B cell (primary cell): Measurements from ENCODE around the gene GRAMD2B. TPM values are rescaled to one million over a fixed set of nuclear protein-coding genes. Genes with fewer than 3 reads are reported as not detected.

ENCODE experiments used
- ATAC-seq: fragments of 200-7000 bp; cut with Tn5 transposase; one replicate; pipeline ENCODE4 v1.10.0; 2021; ENCODE audit warnings: low read depth, mild to moderate bottlenecking, moderate number of reproducible peaks, moderate library complexity
- CTCF ChIA-PET: fragments of 350-600 bp; sonication (Branson Sonifier 250); formaldehyde crosslinking; loops from one replicate; lab custom pipeline; 2021; ENCODE audit warnings: antibody characterized with exemption, inconsistent platforms; lab: Charles Lee
- POLR2A ChIA-PET: fragments of 350-600 bp; sonication (Branson Sonifier 250); formaldehyde crosslinking; loops from one replicate; lab custom pipeline; 2021; ENCODE audit warnings: antibody characterized with exemption; lab: Charles Lee
- DNase-seq: peaks from one replicate; pipeline ENCODE4 v3.0.0; 2013
- H2AFZ ChIP-seq: 2 replicates; pipeline ENCODE4 v1.6.1; 2012; ENCODE audit warnings: mild to moderate bottlenecking, low read depth, low read length; ENCODE audit not compliant: insufficient read depth, poor library complexity, severe bottlenecking
- H3K27ac ChIP-seq, 2 donors: 1 replicate in 1 of 2; 2 replicates in 1 of 2; pipeline ENCODE4 v1.5.1; 2012 to 2013; ENCODE audit warnings: low read length in 2 of 2, mild to moderate bottlenecking in 2 of 2, moderate library complexity in 1 of 2
- H3K27me3 ChIP-seq, 4 experiments: fragments of 200-600 bp in 1 of 4; sonication (generic) in 1 of 4; replicated peaks in 1 of 4; 1 replicate in 2 of 4; 2 replicates in 2 of 4; pipeline versions ENCODE4 v1.6.1 to v1.7.0; 2013 to 2016; ENCODE audit warnings: low read length in 3 of 4, mild to moderate bottlenecking in 2 of 4, mixed read lengths in 1 of 4, moderate library complexity in 1 of 4; ENCODE audit not compliant: insufficient read depth in 4 of 4, control insufficient read depth in 3 of 4; ENCODE audit errors: control extremely low read depth in 1 of 4
- H3K36me3 ChIP-seq, 2 experiments: replicated peaks in 1 of 2; 1 replicate in 1 of 2; 2 replicates in 1 of 2; pipeline versions ENCODE4 v1.6.1 to v1.7.1; 2013; ENCODE audit warnings: low read length in 1 of 2; ENCODE audit not compliant: insufficient read depth in 2 of 2, control insufficient read depth in 1 of 2; ENCODE audit errors: control extremely low read depth in 1 of 2, extremely low read depth in 1 of 2
- H3K4me1 ChIP-seq, 2 donors: fragments of 200-600 bp in 1 of 2; sonication (generic) in 1 of 2; 1 replicate in 1 of 2; 2 replicates in 1 of 2; pipeline versions ENCODE4 v1.5.1 to v1.6.1; 2013 to 2017; ENCODE audit warnings: low read length in 2 of 2; ENCODE audit not compliant: control insufficient read depth in 2 of 2, insufficient read depth in 2 of 2
- H3K4me2 ChIP-seq: replicated peaks from 2 replicates; pipeline ENCODE3; 2012; ENCODE audit warnings: mild to moderate bottlenecking, low read depth, low read length; ENCODE audit not compliant: poor library complexity, severe bottlenecking
- H3K4me3 ChIP-seq, 5 experiments: fragments of 200-600 bp in 1 of 5; sonication (generic) in 1 of 5; 1 replicate in 3 of 5; 2 replicates in 2 of 5; pipeline versions ENCODE4 v1.5.1 to v1.7.0; 2011 to 2016; ENCODE audit warnings: low read length in 4 of 5, mild to moderate bottlenecking in 4 of 5, low read depth in 2 of 5, control low read depth in 1 of 5, moderate library complexity in 1 of 5; ENCODE audit not compliant: insufficient read depth in 1 of 5; ENCODE audit errors: control extremely low read depth in 1 of 5, extremely low read depth in 1 of 5
- H3K79me2 ChIP-seq: fragments of 200-600 bp; sonication (generic); one replicate; pipeline ENCODE4 v1.6.0; 2016; ENCODE audit warnings: low read length; ENCODE audit not compliant: control insufficient read depth, insufficient read depth
- H3K9ac ChIP-seq: fragments of 200-600 bp; sonication (generic); 2 replicates; pipeline ENCODE4 v1.6.1; 2017; ENCODE audit warnings: mild to moderate bottlenecking, low read length, moderate library complexity
- H3K9me3 ChIP-seq, 3 donors: one replicate each; pipeline versions ENCODE4 v1.6.1 to v1.7.1; 2013; ENCODE audit warnings: low read length in 2 of 3; ENCODE audit not compliant: control insufficient read depth in 2 of 3, insufficient read depth in 1 of 3; ENCODE audit errors: control extremely low read depth in 1 of 3
- H4K20me1 ChIP-seq: 2 replicates; pipeline ENCODE4 v1.6.0; 2012; ENCODE audit warnings: mild to moderate bottlenecking, low read length; ENCODE audit not compliant: insufficient read depth, control insufficient read depth, poor library complexity, severe bottlenecking
- H3K27ac Mint-ChIP-seq: one replicate; pipeline ENCODE4 v1.8.0; 2021; ENCODE audit warnings: mixed read lengths
- H3K27me3 Mint-ChIP-seq: one replicate; pipeline ENCODE4 v1.8.0; 2021; ENCODE audit warnings: mixed read lengths
- H3K4me1 Mint-ChIP-seq: one replicate; pipeline ENCODE4 v1.8.0; 2021; ENCODE audit warnings: mixed read lengths
- H3K4me3 Mint-ChIP-seq: one replicate; pipeline ENCODE4 v1.8.0; 2021; ENCODE audit warnings: mixed read lengths
- H3K9me3 Mint-ChIP-seq: one replicate; pipeline ENCODE4 v1.8.0; 2022; ENCODE audit warnings: mixed read lengths; ENCODE audit not compliant: insufficient read depth
- EZH2 ChIP-seq: IDR thresholded peaks from 2 replicates; pipeline ENCODE4 v1.6.1; 2012; ENCODE audit warnings: borderline replicate concordance, low read depth, mild to moderate bottlenecking, moderate library complexity, low read length; ENCODE audit not compliant: insufficient read depth, poor library complexity, severe bottlenecking
- WGBS: methylation state at CpG from one replicate; pipeline ENCODE4 v1.1.5; 2013; ENCODE audit warnings: missing lambda C conversion rate; ENCODE audit not compliant: insufficient coverage; 5-methylcytosine and 5-hydroxymethylcytosine counted together
- intact Hi-C: fragments of 100-400 bp; cut with micrococcal nuclease; formaldehyde crosslinking; loops from one replicate; pipeline ENCODE4 v1.10.0; 2022
- polyA plus RNA-seq: library from polyadenylated mRNA; depleted of rRNA; stranded (reverse); fragments of >200 nt; gene quantifications from 2 replicates; pipeline ENCODE4 v1.2.3, GENCODE V29; 2012
- total RNA-seq, 2 donors: library from RNA; stranded (reverse); fragments of 120-200 nt in 1 of 2; gene quantifications; 1 replicate in 1 of 2; 2 replicates in 1 of 2; pipeline versions ENCODE4 v1.2.3 to v1.2.4, GENCODE V29; 2013 to 2022
- TF ChIP-seq, protein P1 (sequence below): fragments of 200-600 bp; IDR thresholded peaks from one replicate; pipeline ENCODE4 v1.8.0; 2022; ENCODE audit warnings: antibody characterized with exemption, mild to moderate bottlenecking

The GRAMD2B gene
- total and polyA plus RNA-seq, 2 donors (not counting 1 experiment from before 2014, with no cell fraction given) = 0.86 to 3.6 TPM

DNA sequence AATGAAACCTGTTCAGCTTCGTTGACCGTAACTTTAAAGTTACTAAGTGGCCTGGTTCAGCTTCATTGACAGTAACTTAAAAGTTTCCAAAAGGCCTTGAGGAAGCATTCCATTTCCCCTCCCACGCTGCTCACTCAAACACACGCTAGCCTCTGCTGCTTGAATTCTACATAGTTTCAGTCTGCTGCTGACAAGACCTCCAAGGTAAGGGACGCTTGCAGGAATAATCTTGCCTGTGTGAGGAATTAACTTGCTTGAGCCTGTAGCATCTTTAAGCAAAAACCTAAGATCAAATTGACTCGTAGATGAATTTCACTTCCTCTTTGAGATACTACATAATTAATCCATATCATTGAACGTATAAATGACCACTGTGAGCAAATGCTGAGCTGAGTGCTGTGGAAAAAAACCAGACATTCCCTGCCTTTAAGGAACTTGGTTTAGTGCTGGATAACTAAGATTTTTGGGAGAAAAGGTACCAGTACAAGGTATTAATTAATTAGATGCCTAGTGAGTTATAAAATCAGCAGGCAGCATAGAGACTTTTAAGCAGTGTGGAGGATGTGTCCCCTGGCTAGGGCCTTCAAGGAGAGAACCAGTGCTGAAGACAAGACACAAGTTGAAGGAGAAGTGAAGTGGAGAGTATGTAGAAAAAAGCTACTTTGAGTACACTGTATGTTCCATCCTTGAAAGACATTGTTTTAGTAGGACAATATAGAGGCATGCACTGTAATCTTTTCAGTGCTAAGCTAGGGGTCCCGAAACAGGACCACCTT lies 39.2 kb downstream of the GRAMD2B start:
- TF ChIP-seq EZH2 = no peak
- TF ChIP-seq, protein P1, sequence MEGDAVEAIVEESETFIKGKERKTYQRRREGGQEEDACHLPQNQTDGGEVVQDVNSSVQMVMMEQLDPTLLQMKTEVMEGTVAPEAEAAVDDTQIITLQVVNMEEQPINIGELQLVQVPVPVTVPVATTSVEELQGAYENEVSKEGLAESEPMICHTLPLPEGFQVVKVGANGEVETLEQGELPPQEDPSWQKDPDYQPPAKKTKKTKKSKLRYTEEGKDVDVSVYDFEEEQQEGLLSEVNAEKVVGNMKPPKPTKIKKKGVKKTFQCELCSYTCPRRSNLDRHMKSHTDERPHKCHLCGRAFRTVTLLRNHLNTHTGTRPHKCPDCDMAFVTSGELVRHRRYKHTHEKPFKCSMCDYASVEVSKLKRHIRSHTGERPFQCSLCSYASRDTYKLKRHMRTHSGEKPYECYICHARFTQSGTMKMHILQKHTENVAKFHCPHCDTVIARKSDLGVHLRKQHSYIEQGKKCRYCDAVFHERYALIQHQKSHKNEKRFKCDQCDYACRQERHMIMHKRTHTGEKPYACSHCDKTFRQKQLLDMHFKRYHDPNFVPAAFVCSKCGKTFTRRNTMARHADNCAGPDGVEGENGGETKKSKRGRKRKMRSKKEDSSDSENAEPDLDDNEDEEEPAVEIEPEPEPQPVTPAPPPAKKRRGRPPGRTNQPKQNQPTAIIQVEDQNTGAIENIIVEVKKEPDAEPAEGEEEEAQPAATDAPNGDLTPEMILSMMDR = no peak
- Mint-ChIP-seq H3K4me3 (peak overlapping the region; percentile 70), H3K4me1 (peaks cover 16% of the 10 kb centered on the region), H3K9me3 (no peaks in the 10 kb centered on the region), H3K27ac (peak overlapping the region; percentile 71), H3K27me3 (no peaks in the 10 kb centered on the region)
- DNase-seq (peak; percentile 40), ATAC-seq (peak; percentile 68)
- Histone ChIP-seq H4K20me1 (no peaks in the 10 kb centered on the region), H3K27ac (peak overlapping the region in 1 of 2 donors; percentile 37), H3K4me3 (peak overlapping the region in 1 of 5 experiments; percentile 38), H3K27me3 (no peaks in the 10 kb centered on the region), H2AFZ (peak overlapping the region; percentile 14), H3K4me1 (peaks cover 12 to 16% of the 10 kb centered on the region in 2 donors), H3K9me3 (no peaks in the 10 kb centered on the region), H3K9ac (peak overlapping the region; percentile 49), H3K36me3 (no peaks in the 10 kb centered on the region), H3K79me2 (no peaks in the 10 kb centered on the region), H3K4me2 (peak overlapping the region; percentile 64)
- WGBS = 53% methylated on average over 3 of the region's 8 CpGs
- ChIA-PET POLR2A (no interaction called here), CTCF (no interaction called here)
- intact Hi-C loops = no loop called here

DNA sequence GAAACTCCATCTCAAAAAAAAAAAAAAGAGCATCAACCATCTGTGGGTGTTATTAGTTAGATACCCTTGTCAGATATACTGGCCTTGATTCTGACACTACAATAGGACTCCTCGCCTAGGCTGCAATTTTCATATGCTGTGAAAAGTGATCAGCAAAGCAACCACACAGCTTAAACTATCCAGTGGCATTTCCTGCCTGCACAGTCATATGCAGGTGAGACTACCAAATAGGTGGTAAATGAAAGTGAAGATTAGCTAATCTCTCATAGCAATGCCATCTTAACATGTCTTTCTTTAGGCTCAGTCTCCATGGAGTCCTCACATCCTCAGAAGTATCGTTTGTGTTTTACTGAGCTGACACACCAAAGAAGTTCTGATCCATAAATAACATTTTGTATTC lies 40.8 kb downstream of the GRAMD2B start:
- H3K9ac ChIP-seq = no peak overlapping the region
- H3K4me1 Mint-ChIP-seq = peaks cover 16% of the 10 kb centered on the region
- no peak overlapping the region for H2AFZ ChIP-seq
- ChIA-PET POLR2A (no interaction called here), CTCF (interaction anchor here (1.4 kb wide), 1 partner anchor 75 kb away, joined by 3 read pairs; no protein-coding TSS in a partner anchor)
- DNase-seq = no peak
- H3K27ac Mint-ChIP-seq = no peak overlapping the region
- no peak overlapping the region for H3K27ac ChIP-seq
- no peak overlapping the region for H3K4me3 Mint-ChIP-seq
- H3K27me3 Mint-ChIP-seq = no peaks in the 10 kb centered on the region
- intact Hi-C loops = no loop called here
- no peak overlapping the region for H3K4me3 ChIP-seq
- no peaks in the 10 kb centered on the region for H3K36me3 ChIP-seq
- no peaks in the 10 kb centered on the region for H3K27me3 ChIP-seq
- H3K79me2 ChIP-seq = no peaks in the 10 kb centered on the region
- ATAC-seq = no peak
- peaks cover 12 to 16% of the 10 kb centered on the region in 2 donors for H3K4me1 ChIP-seq
- no peaks in the 10 kb centered on the region for H4K20me1 ChIP-seq
- H3K9me3 ChIP-seq = no peaks in the 10 kb centered on the region
- TF ChIP-seq, protein P1 = no peak
- TF ChIP-seq EZH2 = no peak
- H3K4me2 ChIP-seq = no peak overlapping the region
- H3K9me3 Mint-ChIP-seq = no peaks in the 10 kb centered on the region
- WGBS = 100% methylated on average over 1 of the region's 2 CpGs
